ENCODE results near the gene TMEM221.
A peak's percentile ranks its signal among the peaks of the same experiment; 100 is the strongest.

The TMEM221 gene

GRCh38 chr19:17405250-17406045, 43.0 kb downstream of the TMEM221 start, which contains the start of gene BST2:
Gene BST2, minus strand, starts transcription at chr19:17405630. Its CDS starts 55 bp downstream, at chr19:17405575.
- no peak for DNase-seq (ENCODE audit: low read depth)

GRCh38 chr19:17404621-17405249, 43.7 kb downstream of the TMEM221 start:
- DNase-seq (ENCODE audit: low read depth) = no peak

- no peak for DNase-seq (ENCODE audit: low read depth)
Observed at GRCh38 chr19:17404015-17404414, 44.5 kb downstream of the TMEM221 start.

GRCh38 chr19:17402982-17403855, 45.2 kb downstream of the TMEM221 start:
- DNase-seq (ENCODE audit: low read depth) = no peak

- no peak for DNase-seq (ENCODE audit: low read depth)
Observed at GRCh38 chr19:17401628-17402027, 46.8 kb downstream of the TMEM221 start.

GRCh38 chr19:17398902-17399527, 49.5 kb downstream of the TMEM221 start:
- no peak for DNase-seq (ENCODE audit: low read depth)

GRCh38 chr19:17394891-17395415, 53.5 kb downstream of the TMEM221 start:
- DNase-seq (ENCODE audit: low read depth) = no peak

- no peak for DNase-seq (ENCODE audit: low read depth)
Observed at GRCh38 chr19:17393914-17394313, 54.6 kb downstream of the TMEM221 start, which contains the start of gene CCDC194. Gene CCDC194, minus strand, starts transcription at chr19:17394196. Its CDS starts 38 bp downstream, at chr19:17394158.

GRCh38 chr19:17393002-17393401, 55.5 kb downstream of the TMEM221 start:
- DNase-seq (ENCODE audit: low read depth) = no peak

- DNase-seq (ENCODE audit: low read depth) = no peak
Observed at GRCh38 chr19:17391371-17392151, 56.9 kb downstream of the TMEM221 start.

GRCh38 chr19:17390665-17391370, 57.6 kb downstream of the TMEM221 start:
- DNase-seq (ENCODE audit: low read depth) = peak; percentile 51

- DNase-seq (ENCODE audit: low read depth) = no peak
Observed at GRCh38 chr19:17389957-17390664, 58.4 kb downstream of the TMEM221 start.

- no peak for DNase-seq (ENCODE audit: low read depth)
Observed at GRCh38 chr19:17389288-17389687, 59.2 kb downstream of the TMEM221 start.

GRCh38 chr19:17385878-17386611, 62.4 kb downstream of the TMEM221 start:
- DNase-seq (ENCODE audit: low read depth) = no peak
